HUES48 (cell line): Measurements from ENCODE around the gene B3GAT1.

ENCODE experiments used
- H3K27ac ChIP-seq: one replicate; pipeline ENCODE4 v1.7.0; 2013; ENCODE audit warnings: low read depth, low read length, inconsistent platforms
- H3K27me3 ChIP-seq: 2 replicates; pipeline ENCODE4 v1.6.1; 2013; ENCODE audit warnings: mild to moderate bottlenecking, low read length; ENCODE audit not compliant: control insufficient read depth, insufficient read depth
- H3K36me3 ChIP-seq: 2 replicates; pipeline ENCODE4 v1.6.1; 2013; ENCODE audit warnings: low read length; ENCODE audit not compliant: control insufficient read depth, insufficient read depth
- H3K4me1 ChIP-seq: 2 replicates; pipeline ENCODE4 v1.6.1; 2013; ENCODE audit warnings: mild to moderate bottlenecking, low read length; ENCODE audit not compliant: control insufficient read depth, insufficient read depth
- H3K4me3 ChIP-seq: 2 replicates; pipeline ENCODE4 v1.5.1; 2013; ENCODE audit warnings: mild to moderate bottlenecking, low read depth, low read length
- H3K9ac ChIP-seq: 2 replicates; pipeline ENCODE4 v1.6.1; 2013; ENCODE audit warnings: mild to moderate bottlenecking, low read depth, low read length, moderate library complexity
- H3K9me3 ChIP-seq: 2 replicates; pipeline ENCODE4 v1.6.1; 2013; ENCODE audit warnings: low read length; ENCODE audit not compliant: control insufficient read depth, insufficient read depth

The B3GAT1 gene

DNA sequence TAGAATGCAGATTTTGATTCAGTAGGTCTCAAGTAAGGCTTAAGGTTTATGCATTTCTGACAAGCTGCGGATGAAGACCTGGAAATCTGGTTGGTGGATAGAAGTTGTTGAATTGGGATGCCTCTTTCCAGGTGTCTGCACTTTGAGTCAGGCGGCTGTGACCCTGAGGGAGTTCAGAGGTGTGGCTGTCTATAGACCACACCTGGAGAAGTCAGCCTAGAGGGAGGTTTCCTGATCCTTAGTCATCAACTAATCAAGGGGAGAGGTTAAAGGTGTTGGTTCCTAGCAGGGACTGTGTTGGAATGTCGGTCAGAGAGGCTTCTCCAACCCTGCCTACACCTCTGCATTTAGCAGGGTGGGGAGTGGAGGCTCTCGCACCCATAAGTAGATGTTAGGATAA lies 72.3 kb downstream of the B3GAT1 start:
- no peak overlapping the region for H3K9ac ChIP-seq
- no peak overlapping the region for H3K4me3 ChIP-seq
- H3K9me3 ChIP-seq, result no peaks in the 10 kb centered on the region
- no peak overlapping the region for H3K27ac ChIP-seq
- no peaks in the 10 kb centered on the region for H3K36me3 ChIP-seq
- no peaks in the 10 kb centered on the region; the same call in 1 of the 2 replicates for H3K27me3 ChIP-seq
- no peaks in the 10 kb centered on the region for H3K4me1 ChIP-seq

DNA sequence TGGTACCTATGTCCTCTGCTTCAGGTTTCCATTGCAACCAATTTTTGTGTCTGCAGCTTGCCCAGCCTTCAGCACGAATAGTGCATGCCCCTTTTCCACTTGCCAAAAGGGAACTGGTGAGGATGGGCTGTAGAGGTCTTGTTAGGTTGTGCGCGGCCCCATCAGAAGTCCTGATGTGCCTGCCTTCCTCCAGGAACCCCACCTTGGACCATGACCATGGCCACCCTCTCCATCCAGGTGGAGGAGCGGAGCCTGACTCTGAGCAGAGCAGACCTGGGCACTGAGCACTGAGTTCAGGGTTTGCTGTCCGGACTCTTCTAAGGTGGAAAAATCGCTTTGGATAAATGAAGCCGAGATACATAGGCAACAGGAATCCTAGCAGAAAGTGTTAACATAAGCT lies 73.4 kb downstream of the B3GAT1 start:
- Histone ChIP-seq H3K9ac (no peak overlapping the region), H3K9me3 (no peaks in the 10 kb centered on the region), H3K27ac (no peak overlapping the region), H3K4me3 (no peak overlapping the region), H3K4me1 (no peaks in the 10 kb centered on the region), H3K36me3 (no peaks in the 10 kb centered on the region), H3K27me3 (peaks cover under 1% of the 10 kb centered on the region; the same call in 1 of the 2 replicates)

DNA sequence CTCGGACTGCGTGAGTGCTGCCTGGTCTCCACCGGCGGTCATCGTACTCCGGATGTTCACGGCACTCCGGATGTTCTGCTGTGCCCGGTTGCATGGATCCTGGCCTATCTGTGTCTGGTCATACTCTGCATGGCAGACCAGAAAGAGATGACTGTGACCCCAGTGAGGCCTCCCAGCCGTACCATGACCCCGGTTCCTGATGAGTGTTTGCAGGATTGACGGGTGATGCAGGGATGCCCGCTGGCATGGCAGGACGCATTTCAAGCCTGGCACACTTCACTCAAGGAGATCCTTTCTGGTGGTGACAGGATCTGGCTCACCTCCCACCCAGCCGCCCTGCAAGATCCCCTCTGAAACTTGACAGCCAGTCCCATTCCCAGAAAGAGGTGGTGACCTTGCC lies 74.0 kb downstream of the B3GAT1 start:
- Histone ChIP-seq H3K9me3 (no peaks in the 10 kb centered on the region), H3K4me1 (no peaks in the 10 kb centered on the region), H3K9ac (no peak overlapping the region), H3K27ac (no peak overlapping the region), H3K36me3 (no peaks in the 10 kb centered on the region), H3K4me3 (no peak overlapping the region), H3K27me3 (peaks cover 7% of the 10 kb centered on the region)

DNA sequence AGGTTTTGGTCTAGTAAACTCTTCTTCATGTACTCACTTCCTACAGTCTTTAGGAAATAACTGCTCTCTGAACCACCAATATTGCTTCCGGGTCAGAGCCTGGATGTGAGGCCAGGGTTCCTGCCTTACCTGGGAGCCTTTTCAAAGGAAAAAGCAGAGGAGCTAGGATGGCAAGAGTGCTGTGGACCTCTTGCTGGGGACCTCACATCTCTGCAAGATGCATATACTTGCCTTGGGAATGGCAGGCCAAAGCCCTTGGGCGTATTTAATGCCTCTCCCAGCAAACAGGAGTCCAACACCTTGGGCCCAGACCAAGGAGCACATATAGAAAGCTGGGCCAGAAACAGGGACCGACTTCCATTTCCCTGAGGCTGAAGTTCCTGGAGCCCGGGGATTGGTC lies 75.0 kb downstream of the B3GAT1 start:
- Histone ChIP-seq H3K27ac (no peak overlapping the region), H3K4me3 (no peak overlapping the region), H3K36me3 (no peaks in the 10 kb centered on the region), H3K27me3 (peaks cover 16% of the 10 kb centered on the region), H3K4me1 (peaks cover 4% of the 10 kb centered on the region; the same call in 1 of the 2 replicates), H3K9me3 (no peaks in the 10 kb centered on the region), H3K9ac (no peak overlapping the region)

DNA sequence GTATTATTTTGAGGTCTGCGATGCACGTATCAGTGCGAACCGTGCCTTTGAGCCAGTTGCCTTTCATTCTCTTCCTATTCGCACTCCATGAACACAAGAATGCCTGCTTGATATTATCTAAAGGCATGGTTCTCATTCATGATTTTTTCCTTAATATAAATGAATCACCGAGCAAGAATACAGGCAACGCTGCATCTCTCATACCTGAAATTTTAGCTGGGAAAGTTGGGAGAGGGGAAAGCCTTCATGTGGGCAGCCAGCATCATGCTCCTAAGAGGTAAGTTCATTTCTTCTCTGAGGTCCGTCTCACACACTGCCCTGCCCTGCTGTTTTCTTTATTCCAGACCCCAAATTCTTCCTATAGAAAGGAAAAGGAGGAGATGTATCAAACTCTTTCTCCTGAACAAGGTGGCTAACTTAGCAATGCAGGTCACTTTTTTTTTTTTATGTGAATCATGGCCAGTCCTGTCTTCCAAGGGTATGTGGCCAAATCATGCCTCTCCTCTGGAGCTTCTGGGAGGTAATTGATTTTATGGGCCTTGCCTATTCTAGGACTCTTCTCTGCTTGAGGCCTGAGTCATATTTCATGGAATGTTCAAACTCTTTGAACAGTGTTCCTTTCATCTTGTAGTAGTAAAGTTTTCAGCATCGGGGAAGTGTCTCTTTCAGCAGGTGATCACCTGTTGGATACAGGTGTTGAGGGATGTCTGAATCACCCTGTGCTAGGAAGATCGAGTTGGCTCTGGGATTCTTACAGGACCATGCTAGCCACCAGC lies 77.1 kb downstream of the B3GAT1 start:
- Histone ChIP-seq H3K27ac (no peak overlapping the region), H3K36me3 (no peaks in the 10 kb centered on the region), H3K9me3 (no peaks in the 10 kb centered on the region), H3K4me1 (peaks cover 12% of the 10 kb centered on the region), H3K4me3 (no peak overlapping the region), H3K27me3 (peaks cover 32% of the 10 kb centered on the region), H3K9ac (no peak overlapping the region)

DNA sequence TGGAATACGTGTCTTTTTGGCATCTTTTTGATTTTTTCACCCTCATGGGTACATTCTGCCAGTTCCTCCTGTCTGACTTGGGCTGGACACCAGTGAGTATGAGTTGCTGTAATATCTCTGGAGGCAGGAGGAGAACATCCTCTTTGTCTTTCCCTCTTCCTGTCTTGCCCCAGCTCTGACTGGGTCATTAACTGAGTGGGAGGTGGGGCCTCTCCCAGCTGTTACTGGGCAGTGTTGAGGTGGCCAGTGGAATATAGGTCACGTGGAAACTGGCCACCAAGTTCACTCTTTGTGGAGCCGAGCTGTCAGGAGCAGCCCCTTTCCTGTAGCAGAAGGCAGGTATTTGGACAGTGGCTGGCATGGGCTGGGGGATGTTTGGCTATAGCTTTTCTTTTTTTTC lies 78.1 kb downstream of the B3GAT1 start:
- Histone ChIP-seq H3K9ac (no peak overlapping the region), H3K36me3 (no peaks in the 10 kb centered on the region), H3K27ac (no peak overlapping the region), H3K4me1 (peaks cover 12% of the 10 kb centered on the region), H3K4me3 (no peak overlapping the region), H3K27me3 (peaks cover 33% of the 10 kb centered on the region), H3K9me3 (no peaks in the 10 kb centered on the region)

DNA sequence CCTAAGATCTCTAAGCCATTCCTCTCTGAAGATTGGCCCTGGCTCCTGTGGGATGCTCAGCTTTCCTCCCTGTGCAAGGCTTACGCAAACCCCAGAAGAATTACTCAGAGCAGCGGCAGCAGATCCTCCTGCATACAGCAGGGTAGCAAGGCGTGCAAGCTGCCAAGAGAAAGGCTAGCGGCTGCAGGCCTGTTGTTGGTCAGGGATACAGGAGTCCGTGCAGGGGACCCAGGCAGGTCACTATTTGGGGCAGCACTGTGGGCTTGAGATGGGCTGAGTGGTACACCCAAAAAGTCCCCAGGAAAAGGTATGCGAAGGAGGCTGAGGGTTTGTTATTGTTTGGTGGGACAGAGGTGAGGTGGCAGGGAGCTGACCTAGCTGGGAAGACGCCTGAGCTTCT lies 78.7 kb downstream of the B3GAT1 start:
- Histone ChIP-seq H3K4me3 (no peak overlapping the region), H3K36me3 (no peaks in the 10 kb centered on the region), H3K4me1 (peaks cover 12% of the 10 kb centered on the region), H3K27me3 (peaks cover 33% of the 10 kb centered on the region), H3K9ac (no peak overlapping the region), H3K27ac (no peak overlapping the region), H3K9me3 (no peaks in the 10 kb centered on the region)

DNA sequence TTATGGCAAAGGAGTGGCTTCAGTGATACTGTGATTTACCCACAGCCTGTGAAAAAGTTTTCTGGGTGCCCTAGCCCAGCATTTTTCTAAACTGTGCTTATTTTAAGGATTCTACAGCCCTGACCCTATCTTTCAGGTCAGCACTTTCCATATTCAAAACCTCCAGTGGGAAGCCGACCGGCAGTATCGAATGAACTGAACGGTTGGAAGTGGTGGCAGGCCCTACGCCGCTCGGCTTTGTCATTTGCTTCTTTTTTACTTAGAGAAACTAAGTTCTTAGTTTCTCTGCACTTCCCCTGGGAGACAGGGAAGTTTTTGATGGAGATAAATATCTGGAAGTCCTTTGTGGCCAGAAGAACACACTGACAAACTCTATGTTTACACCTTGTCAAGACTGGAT lies 79.3 kb downstream of the B3GAT1 start:
- Histone ChIP-seq H3K9ac (no peak overlapping the region), H3K4me3 (peak overlapping the region; percentile 82), H3K9me3 (no peaks in the 10 kb centered on the region), H3K27me3 (peaks cover 33% of the 10 kb centered on the region), H3K27ac (no peak overlapping the region), H3K36me3 (no peaks in the 10 kb centered on the region), H3K4me1 (peaks cover 12% of the 10 kb centered on the region)

DNA sequence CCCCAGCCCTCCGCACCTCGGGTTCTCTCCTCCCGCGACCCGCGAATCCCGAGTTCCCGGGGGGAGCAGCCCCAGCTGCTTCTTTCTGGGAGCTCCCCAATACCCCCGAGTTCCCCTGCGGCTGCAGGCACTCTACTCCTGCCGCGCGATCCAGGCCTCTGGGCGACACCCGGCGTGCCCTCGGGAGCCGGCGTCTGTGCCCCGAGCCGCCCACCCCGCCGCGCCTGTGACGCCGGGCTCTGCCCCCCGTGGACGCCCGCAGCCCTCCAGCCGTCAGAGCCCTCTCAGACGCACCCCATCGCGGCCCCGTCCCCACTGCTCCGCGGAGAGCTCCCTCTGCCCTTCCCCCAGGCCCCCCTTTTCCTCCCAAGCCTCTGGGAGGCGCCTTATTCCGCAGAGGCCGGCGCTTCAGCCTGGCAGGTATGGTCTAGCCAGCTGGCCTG lies 79.8 kb downstream of the B3GAT1 start:
- Histone ChIP-seq H3K9me3 (no peaks in the 10 kb centered on the region), H3K4me1 (peaks cover 12% of the 10 kb centered on the region), H3K27me3 (peaks cover 33% of the 10 kb centered on the region), H3K4me3 (peak overlapping the region; percentile 82), H3K36me3 (no peaks in the 10 kb centered on the region), H3K27ac (no peak overlapping the region), H3K9ac (no peak overlapping the region)

DNA sequence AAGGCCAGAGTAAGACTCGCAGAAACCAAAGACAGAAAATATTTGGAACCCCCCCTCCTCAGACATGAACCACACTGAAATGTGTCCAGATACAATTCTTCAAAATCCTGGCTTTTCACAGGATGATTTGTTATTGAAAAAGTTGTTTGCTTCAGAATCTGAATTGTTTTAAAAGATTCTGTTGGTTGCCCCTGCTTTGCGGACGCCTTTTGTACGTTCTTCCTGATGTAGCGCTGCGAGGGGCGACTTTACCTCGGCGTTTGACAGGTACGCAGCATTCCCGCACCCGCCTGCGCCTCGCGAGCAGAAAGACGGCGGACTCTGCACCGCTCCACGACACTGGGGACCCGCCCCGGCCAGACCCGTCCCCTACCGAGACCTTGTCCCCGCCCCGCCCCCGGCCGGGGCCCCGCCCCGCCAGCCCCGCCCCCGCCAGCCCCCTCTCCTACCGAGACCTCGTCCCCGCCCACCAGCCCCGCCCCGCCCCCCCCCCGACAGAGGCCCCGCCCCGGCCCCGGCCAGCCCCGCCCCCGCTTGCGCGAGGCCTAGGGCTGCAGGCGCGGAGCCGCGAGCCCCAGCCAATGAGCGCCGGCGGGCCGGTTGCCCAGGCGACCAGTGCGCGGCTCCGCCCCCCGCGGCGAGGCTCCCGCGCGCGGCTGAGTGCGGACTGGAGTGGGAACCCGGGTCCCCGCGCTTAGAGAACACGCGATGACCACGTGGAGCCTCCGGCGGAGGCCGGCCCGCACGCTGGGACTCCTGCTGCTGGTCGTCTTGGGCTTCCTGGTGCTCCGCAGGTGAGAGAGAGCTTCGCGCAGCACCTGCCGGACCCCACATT lies 80.5 kb downstream of the B3GAT1 start, which contains the start of gene GLB1L2:
GLB1L2 (plus strand) TSS at position 635 of the 835 bp plus-strand sequence; CDS start at position 709, 74 bp downstream.
- no peak within 1 kb of the TSS for H3K27ac ChIP-seq
- no peak within 1 kb of the TSS for H3K9ac ChIP-seq
- peak within 1 kb of the TSS; percentile 82 for H3K4me3 ChIP-seq
- peaks cover 33% of the 10 kb centered on the region for H3K27me3 ChIP-seq
- H3K36me3 ChIP-seq, result no peaks in the 10 kb centered on the region
- peaks cover 12% of the 10 kb centered on the region for H3K4me1 ChIP-seq
- H3K9me3 ChIP-seq, result no peaks in the 10 kb centered on the region
